ENCODE measurements around the gene SLC13A5. TPM values are rescaled to one million over a fixed set of nuclear protein-coding genes. Genes with fewer than 3 reads are reported as not detected.

The SLC13A5 gene
- polyA plus RNA-seq, 3 donors, result not detected

DNA sequence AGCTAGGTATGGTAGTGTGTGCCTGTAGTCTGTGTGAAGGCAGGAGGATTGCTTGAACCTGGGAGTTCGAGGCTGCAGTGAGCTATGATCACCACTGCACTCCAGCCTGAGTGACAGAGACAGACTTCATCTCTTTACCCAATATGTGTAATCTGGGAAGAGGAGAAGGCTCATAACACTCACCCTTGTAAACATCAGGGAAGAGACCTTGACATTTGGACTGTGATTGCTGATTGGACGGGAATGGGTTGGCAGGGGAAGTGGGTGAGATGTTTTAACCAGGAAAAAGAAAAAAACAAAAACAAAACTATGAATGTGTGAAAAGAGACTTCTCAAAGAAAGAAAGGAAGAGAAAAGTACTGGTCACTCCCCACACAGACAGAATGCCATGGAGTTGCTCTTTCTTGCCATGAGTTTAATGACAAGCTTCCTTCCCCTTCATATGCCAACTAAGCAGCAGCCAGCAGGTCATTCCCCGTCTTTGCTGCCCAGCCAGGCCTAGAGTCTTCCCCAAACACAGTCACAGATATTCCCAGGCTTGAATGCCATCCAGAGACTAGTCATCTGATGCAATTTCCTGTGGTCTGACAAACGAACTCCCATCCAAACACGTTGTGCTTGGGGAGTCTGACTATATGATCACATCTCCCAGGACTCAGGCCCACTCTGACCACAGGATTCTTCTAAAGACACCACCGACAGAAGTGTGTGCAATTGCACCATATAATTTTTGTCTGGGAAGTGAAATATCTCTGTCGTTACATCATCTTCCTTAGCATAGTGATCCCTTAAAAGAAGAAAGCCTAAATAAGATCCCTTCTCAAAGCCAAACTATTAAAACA lies 39.1 kb upstream of the SLC13A5 start:
- Histone ChIP-seq H3K9me3 (replicated peaks in 1 of 2; ENCODE audit: control insufficient read depth in 1 of 2, insufficient read depth in 1 of 2, low read length in 2 of 2) (no peaks in the 10 kb centered on the region), H3K9ac (ENCODE audit: insufficient read depth, low read length, poor library complexity, severe bottlenecking) (no peak overlapping the region), H3K27me3 (ENCODE audit: control insufficient read depth in 2 of 2, insufficient read depth in 2 of 2, low read length in 2 of 2) (no peaks in the 10 kb centered on the region), H3K4me3 (replicated peaks in 1 of 3; ENCODE audit: low read depth in 2 of 3, low read length in 3 of 3) (peak overlapping the region in 1 of 3 experiments; percentile 31), H2AFZ (ENCODE audit: insufficient read depth, low read depth, low read length, poor library complexity, severe bottlenecking) (peak overlapping the region; percentile 48), H4K20me1 (ENCODE audit: insufficient read depth, low read length) (no peaks in the 10 kb centered on the region), H3K36me3 (replicated peaks in 1 of 2; ENCODE audit: control insufficient read depth in 1 of 2, insufficient read depth in 2 of 2, low read length in 2 of 2) (no peaks in the 10 kb centered on the region), H3K27ac (ENCODE audit: low read depth in 1 of 2, low read length in 2 of 2) (peak overlapping the region; percentile 45 to 66), H3K79me2 (ENCODE audit: insufficient read depth, low read length) (peaks cover 15% of the 10 kb centered on the region), H3K4me1 (ENCODE audit: control insufficient read depth in 1 of 2, insufficient read depth in 2 of 2, low read length in 2 of 2) (peaks cover 41 to 44% of the 10 kb centered on the region in 2 donors), H3K4me2 (replicated peaks; ENCODE audit: extremely low read depth, low read length, poor library complexity, severe bottlenecking) (peak overlapping the region; percentile 51)
- TF ChIP-seq, protein P1, sequence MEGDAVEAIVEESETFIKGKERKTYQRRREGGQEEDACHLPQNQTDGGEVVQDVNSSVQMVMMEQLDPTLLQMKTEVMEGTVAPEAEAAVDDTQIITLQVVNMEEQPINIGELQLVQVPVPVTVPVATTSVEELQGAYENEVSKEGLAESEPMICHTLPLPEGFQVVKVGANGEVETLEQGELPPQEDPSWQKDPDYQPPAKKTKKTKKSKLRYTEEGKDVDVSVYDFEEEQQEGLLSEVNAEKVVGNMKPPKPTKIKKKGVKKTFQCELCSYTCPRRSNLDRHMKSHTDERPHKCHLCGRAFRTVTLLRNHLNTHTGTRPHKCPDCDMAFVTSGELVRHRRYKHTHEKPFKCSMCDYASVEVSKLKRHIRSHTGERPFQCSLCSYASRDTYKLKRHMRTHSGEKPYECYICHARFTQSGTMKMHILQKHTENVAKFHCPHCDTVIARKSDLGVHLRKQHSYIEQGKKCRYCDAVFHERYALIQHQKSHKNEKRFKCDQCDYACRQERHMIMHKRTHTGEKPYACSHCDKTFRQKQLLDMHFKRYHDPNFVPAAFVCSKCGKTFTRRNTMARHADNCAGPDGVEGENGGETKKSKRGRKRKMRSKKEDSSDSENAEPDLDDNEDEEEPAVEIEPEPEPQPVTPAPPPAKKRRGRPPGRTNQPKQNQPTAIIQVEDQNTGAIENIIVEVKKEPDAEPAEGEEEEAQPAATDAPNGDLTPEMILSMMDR (IDR thresholded peaks at IDR 0.05), result no peak
- H3K9me3 Mint-ChIP-seq, result no peaks in the 10 kb centered on the region
- peak; percentile 58 to 82 (median 74) for DNase-seq
- peak overlapping the region; percentile 80 to 93 (median 91) for H3K27ac Mint-ChIP-seq
- peaks cover 0 to 8% (median 0%) of the 10 kb centered on the region in 3 donors for H3K27me3 Mint-ChIP-seq (ENCODE audit: low read depth in 3 of 3)
- 0% methylated on average over 1 of the region's 7 CpGs for WGBS (ENCODE audit: insufficient coverage)
- H3K36me3 Mint-ChIP-seq, result no peaks in the 10 kb centered on the region
- intact Hi-C loops (cut with micrococcal nuclease), result no loop called here
- H3K4me3 Mint-ChIP-seq, result peak overlapping the region; percentile 24 to 63
- peaks cover 53% of the 10 kb centered on the region for H3K4me1 Mint-ChIP-seq

DNA sequence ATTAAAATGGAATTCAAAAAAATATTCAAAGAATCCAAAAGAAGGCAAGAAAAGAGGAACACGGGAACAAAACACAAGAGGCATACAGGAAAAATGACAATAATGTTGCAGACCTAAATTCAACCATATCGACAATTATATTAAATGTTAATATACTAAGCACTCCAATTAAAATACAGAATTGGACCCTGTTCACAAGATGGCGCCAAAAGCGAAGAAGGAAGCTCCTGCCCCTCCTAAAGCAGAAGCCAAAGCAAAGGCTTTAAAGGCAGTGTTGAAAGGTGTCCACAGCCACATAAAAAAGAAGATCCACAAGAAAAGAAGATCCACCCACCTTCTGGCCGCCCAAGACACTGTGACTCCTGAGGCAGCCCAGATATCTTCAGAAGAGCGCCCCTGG lies 36.4 kb upstream of the SLC13A5 start:
- Mint-ChIP-seq H3K27ac (no peak overlapping the region), H3K27me3 (ENCODE audit: low read depth in 3 of 3) (peaks cover 3 to 14% (median 4%) of the 10 kb centered on the region in 3 donors), H3K4me3 (no peak overlapping the region), H3K36me3 (no peaks in the 10 kb centered on the region), H3K4me1 (peaks cover 35% of the 10 kb centered on the region), H3K9me3 (no peaks in the 10 kb centered on the region)
- intact Hi-C loops (cut with micrococcal nuclease), result no loop called here
- no peaks in the 10 kb centered on the region for H4K20me1 ChIP-seq (ENCODE audit: insufficient read depth, low read length)
- no peak overlapping the region for H3K9ac ChIP-seq (ENCODE audit: insufficient read depth, low read length, poor library complexity, severe bottlenecking)
- TF ChIP-seq, protein P1 (IDR thresholded peaks at IDR 0.05), result no peak
- no peaks in the 10 kb centered on the region for H3K9me3 ChIP-seq (replicated peaks in 1 of 2; ENCODE audit: control insufficient read depth in 1 of 2, insufficient read depth in 1 of 2, low read length in 2 of 2)
- no peak overlapping the region for H3K4me3 ChIP-seq (replicated peaks in 1 of 3; ENCODE audit: low read depth in 2 of 3, low read length in 3 of 3)
- no peaks in the 10 kb centered on the region for H3K27me3 ChIP-seq (ENCODE audit: control insufficient read depth in 2 of 2, insufficient read depth in 2 of 2, low read length in 2 of 2)
- WGBS (ENCODE audit: insufficient coverage), result 55% methylated on average over 3 of the region's 6 CpGs
- H3K79me2 ChIP-seq (ENCODE audit: insufficient read depth, low read length), result no peaks in the 10 kb centered on the region
- H3K27ac ChIP-seq (ENCODE audit: low read depth in 1 of 2, low read length in 2 of 2), result no peak overlapping the region
- H3K36me3 ChIP-seq (replicated peaks in 1 of 2; ENCODE audit: control insufficient read depth in 1 of 2, insufficient read depth in 2 of 2, low read length in 2 of 2), result no peaks in the 10 kb centered on the region
- DNase-seq, result peak in 1 of 3 donors; percentile 7
- H3K4me2 ChIP-seq (replicated peaks; ENCODE audit: extremely low read depth, low read length, poor library complexity, severe bottlenecking), result no peak overlapping the region
- H2AFZ ChIP-seq (ENCODE audit: insufficient read depth, low read depth, low read length, poor library complexity, severe bottlenecking), result no peak overlapping the region
- peaks cover 25 to 28% of the 10 kb centered on the region in 2 donors for H3K4me1 ChIP-seq (ENCODE audit: control insufficient read depth in 1 of 2, insufficient read depth in 2 of 2, low read length in 2 of 2)
